Measurements from ENCODE around the gene SUGP1. TPM values are rescaled to one million over a fixed set of nuclear protein-coding genes. Genes with fewer than 3 reads are reported as not detected.

The SUGP1 gene
- total and polyA plus RNA-seq, 2 of the 13 experiments (the other 11 are each of a cell fraction or from before 2014, with no cell fraction given) = 21.6 to 25.9 TPM

DNA sequence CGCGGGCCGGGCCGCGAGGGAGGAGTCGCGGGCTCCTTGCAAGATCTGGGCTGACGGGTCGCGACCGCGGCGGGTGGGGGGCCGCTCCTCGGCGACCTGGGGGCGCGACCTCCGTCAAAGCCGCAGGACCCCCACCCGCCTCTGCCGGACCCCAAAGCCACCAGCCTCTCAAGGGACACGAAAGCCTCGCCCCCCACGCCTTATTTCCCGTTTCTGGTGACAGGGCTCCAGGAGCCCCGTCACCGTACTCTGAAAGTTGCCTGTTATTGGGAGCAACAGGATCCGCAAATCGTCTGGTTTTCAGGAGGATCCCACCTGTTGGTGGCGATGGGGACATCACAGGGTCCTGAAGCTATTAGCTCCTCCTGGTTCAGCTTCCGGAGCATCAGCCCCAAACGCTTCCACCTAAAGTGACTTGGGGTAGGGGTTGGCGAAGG is 850 bp upstream of the SUGP1 start (continued):
- TF ChIP-seq HMG20B (CRISPR knock-in tag; conservative IDR thresholded peaks at IDR 0.05) = no peak
- TF ChIP-seq ZFY (CRISPR knock-in tag; IDR thresholded peaks at IDR 0.05) = no peak
- TF ChIP-seq ZNF543 (CRISPR knock-in tag; IDR thresholded peaks at IDR 0.05) = peak; percentile 7; the same call in 1 of the 2 replicates
- TF ChIP-seq, protein P1, sequence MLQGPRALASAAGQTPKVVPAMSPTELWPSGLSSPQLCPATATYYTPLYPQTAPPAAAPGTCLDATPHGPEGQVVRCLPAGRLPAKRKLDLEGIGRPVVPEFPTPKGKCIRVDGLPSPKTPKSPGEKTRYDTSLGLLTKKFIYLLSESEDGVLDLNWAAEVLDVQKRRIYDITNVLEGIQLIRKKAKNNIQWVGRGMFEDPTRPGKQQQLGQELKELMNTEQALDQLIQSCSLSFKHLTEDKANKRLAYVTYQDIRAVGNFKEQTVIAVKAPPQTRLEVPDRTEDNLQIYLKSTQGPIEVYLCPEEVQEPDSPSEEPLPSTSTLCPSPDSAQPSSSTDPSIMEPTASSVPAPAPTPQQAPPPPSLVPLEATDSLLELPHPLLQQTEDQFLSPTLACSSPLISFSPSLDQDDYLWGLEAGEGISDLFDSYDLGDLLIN (CRISPR knock-in tag; IDR thresholded peaks at IDR 0.05; ENCODE audit: borderline replicate concordance) = no peak
- no peak for TF ChIP-seq ZNF34 (CRISPR knock-in tag; IDR thresholded peaks at IDR 0.05; ENCODE audit: borderline replicate concordance)
- no peak for TF ChIP-seq ZNF451 (CRISPR knock-in tag; IDR thresholded peaks at IDR 0.05)
- TF ChIP-seq EED (CRISPR knock-in tag; IDR thresholded peaks at IDR 0.05) = no peak; the same call in 1 of the 2 replicates
- TF ChIP-seq ZFP82 (CRISPR knock-in tag; IDR thresholded peaks at IDR 0.05; ENCODE audit: borderline replicate concordance) = 0 out of 2 replicates have a peak, but pooled peaks have one; percentile 23
- TF ChIP-seq SNAI1 (CRISPR knock-in tag; IDR thresholded peaks at IDR 0.05; ENCODE audit: borderline replicate concordance) = peak; percentile 86
- 0 out of 2 replicates have a peak, but pooled peaks have one; percentile 5 for TF ChIP-seq ZNF768 (CRISPR knock-in tag; IDR thresholded peaks at IDR 0.05)
- TF ChIP-seq NFIC (IDR thresholded peaks at IDR 0.05; ENCODE audit: low read length) = no peak
- TF ChIP-seq SALL1 (CRISPR knock-in tag; IDR thresholded peaks at IDR 0.05) = 0 out of 2 replicates have a peak, but pooled peaks have one; percentile 1
- TF ChIP-seq, protein P2, sequence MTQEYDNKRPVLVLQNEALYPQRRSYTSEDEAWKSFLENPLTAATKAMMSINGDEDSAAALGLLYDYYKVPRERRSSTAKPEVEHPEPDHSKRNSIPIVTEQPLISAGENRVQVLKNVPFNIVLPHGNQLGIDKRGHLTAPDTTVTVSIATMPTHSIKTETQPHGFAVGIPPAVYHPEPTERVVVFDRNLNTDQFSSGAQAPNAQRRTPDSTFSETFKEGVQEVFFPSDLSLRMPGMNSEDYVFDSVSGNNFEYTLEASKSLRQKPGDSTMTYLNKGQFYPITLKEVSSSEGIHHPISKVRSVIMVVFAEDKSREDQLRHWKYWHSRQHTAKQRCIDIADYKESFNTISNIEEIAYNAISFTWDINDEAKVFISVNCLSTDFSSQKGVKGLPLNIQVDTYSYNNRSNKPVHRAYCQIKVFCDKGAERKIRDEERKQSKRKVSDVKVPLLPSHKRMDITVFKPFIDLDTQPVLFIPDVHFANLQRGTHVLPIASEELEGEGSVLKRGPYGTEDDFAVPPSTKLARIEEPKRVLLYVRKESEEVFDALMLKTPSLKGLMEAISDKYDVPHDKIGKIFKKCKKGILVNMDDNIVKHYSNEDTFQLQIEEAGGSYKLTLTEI (CRISPR knock-in tag; conservative IDR thresholded peaks at IDR 0.05) = no peak
- no peak for TF ChIP-seq CENPX (CRISPR knock-in tag; IDR thresholded peaks at IDR 0.05)
- TF ChIP-seq TAF15 (IDR thresholded peaks at IDR 0.05; ENCODE audit: low read depth, low read length, poor library complexity, severe bottlenecking) = no peak
- no peak for TF ChIP-seq MAFG (CRISPR knock-in tag; IDR thresholded peaks at IDR 0.05)
- TF ChIP-seq, protein P3, sequence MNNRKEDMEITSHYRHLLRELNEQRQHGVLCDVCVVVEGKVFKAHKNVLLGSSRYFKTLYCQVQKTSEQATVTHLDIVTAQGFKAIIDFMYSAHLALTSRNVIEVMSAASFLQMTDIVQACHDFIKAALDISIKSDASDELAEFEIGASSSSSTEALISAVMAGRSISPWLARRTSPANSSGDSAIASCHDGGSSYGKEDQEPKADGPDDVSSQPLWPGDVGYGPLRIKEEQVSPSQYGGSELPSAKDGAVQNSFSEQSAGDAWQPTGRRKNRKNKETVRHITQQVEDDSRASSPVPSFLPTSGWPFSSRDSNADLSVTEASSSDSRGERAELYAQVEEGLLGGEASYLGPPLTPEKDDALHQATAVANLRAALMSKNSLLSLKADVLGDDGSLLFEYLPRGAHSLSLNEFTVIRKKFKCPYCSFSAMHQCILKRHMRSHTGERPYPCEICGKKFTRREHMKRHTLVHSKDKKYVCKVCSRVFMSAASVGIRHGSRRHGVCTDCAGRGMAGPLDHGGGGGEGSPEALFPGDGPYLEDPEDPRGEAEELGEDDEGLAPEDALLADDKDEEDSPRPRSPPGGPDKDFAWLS (CRISPR knock-in tag; IDR thresholded peaks at IDR 0.05; ENCODE audit: borderline replicate concordance) = no peak
- TF ChIP-seq ZNF737 (CRISPR knock-in tag; IDR thresholded peaks at IDR 0.05; ENCODE audit: borderline replicate concordance) = no peak
- TF ChIP-seq NFYB (CRISPR knock-in tag; IDR thresholded peaks at IDR 0.05) = no peak
- no peak for TF ChIP-seq PRPF4 (IDR thresholded peaks at IDR 0.05; ENCODE audit: low read depth, low read length, poor library complexity, severe bottlenecking)
- TF ChIP-seq ZNF703 (CRISPR knock-in tag; IDR thresholded peaks at IDR 0.05; ENCODE audit: borderline replicate concordance) = 0 out of 2 replicates have a peak, but pooled peaks have one; percentile 20
- TF ChIP-seq, protein P4, sequence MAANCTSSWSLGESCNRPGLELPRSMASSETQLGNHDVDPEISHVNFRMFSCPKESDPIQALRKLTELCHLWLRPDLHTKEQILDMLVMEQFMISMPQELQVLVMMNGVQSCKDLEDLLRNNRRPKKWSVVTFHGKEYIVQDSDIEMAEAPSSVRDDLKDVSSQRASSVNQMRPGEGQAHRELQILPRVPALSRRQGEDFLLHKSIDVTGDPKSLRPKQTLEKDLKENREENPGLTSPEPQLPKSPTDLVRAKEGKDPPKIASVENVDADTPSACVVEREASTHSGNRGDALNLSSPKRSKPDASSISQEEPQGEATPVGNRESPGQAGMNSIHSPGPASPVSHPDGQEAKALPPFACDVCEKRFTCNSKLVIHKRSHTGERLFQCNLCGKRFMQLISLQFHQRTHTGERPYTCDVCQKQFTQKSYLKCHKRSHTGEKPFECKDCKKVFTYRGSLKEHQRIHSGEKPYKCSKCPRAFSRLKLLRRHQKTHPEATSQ (CRISPR knock-in tag; IDR thresholded peaks at IDR 0.05; ENCODE audit: borderline replicate concordance) = no peak
- no peak for TF ChIP-seq TP53 (CRISPR knock-in tag; conservative IDR thresholded peaks at IDR 0.05)
- no peak for TF ChIP-seq SAFB2 (CRISPR knock-in tag; IDR thresholded peaks at IDR 0.05; ENCODE audit: borderline replicate concordance, low read depth)
- TF ChIP-seq GATA4 (IDR thresholded peaks at IDR 0.05; ENCODE audit: borderline replicate concordance, low read depth) = no peak
- TF ChIP-seq SRSF1 (optimal IDR thresholded peaks at IDR 0.05; ENCODE audit: low read depth, low read length) = peak; percentile 81
